Measurements from ENCODE around the gene OPCML. TPM values are rescaled to one million over a fixed set of nuclear protein-coding genes. Genes with fewer than 3 reads are reported as not detected.

OPCML gene
- total RNA-seq, 1 donor from 2014 or later: not detected

DNA sequence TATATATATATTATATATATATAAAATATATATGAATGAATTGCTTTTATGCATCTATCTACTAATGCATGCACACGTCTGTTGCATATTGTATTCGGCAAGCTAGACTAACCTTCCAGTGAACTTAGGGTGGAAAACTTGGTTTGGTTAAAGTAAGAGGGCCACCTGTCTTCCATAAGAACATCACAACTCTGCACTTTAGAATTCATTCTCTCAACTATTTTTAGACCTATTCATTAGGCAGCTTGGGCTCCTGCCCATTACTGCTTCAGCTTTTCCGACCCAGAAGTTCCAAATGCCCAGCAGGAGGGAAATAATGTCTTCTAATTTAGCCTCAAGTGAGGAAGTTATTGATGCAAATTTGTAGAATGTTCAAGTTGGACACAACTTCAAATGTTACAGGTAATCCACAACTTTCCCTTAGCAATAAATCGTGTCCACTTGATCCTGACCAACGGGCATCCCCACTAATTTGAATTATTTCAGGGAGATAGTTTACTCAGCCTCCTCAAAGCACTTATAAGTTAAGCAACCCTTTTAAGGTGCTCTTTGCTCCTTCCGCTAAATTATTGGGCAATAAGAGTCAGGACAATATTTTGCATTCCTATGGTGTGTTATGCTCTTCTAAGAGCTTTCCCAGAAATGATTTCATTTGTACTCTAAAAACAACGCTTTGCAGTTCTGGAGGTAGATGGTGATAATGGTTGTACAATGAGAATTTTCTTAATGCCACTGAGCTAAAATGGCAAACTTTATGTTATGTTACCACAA lies 132.3 kb downstream of the OPCML start:
- Histone ChIP-seq H3K36me3 (no peaks in the 10 kb centered on the region), H3K9me3 (no peaks in the 10 kb centered on the region), H3K4me1 (no peaks in the 10 kb centered on the region), H3K27me3 (no peaks in the 10 kb centered on the region), H3K27ac (no peak overlapping the region), H3K4me3 (no peak overlapping the region)
- no peak for DNase-seq (ENCODE audit: low spot score in 2 of 2)
- TF ChIP-seq, protein P1, sequence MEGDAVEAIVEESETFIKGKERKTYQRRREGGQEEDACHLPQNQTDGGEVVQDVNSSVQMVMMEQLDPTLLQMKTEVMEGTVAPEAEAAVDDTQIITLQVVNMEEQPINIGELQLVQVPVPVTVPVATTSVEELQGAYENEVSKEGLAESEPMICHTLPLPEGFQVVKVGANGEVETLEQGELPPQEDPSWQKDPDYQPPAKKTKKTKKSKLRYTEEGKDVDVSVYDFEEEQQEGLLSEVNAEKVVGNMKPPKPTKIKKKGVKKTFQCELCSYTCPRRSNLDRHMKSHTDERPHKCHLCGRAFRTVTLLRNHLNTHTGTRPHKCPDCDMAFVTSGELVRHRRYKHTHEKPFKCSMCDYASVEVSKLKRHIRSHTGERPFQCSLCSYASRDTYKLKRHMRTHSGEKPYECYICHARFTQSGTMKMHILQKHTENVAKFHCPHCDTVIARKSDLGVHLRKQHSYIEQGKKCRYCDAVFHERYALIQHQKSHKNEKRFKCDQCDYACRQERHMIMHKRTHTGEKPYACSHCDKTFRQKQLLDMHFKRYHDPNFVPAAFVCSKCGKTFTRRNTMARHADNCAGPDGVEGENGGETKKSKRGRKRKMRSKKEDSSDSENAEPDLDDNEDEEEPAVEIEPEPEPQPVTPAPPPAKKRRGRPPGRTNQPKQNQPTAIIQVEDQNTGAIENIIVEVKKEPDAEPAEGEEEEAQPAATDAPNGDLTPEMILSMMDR (IDR thresholded peaks at IDR 0.05): no peak
- intact Hi-C loops (cut with DNase I): no loop called here

DNA sequence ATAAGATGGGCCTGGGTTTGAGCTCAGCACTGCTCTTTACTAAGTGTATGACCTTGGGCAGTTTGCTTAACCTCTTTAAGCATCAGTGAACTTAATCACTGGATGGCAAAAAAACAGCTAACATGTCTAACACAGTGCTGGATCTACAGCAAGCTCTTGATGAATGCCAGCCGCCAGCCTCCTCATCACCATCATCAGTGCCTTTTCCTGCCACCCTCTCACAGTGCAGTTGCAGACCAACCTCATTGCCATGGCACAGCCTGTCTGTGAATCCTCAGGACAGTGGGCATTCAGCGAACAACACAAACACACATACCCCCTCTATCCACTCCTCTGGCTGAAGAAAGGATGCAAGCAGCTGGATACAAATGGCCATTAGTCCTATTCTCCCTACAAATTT lies 133.0 kb downstream of the OPCML start:
- intact Hi-C loops (cut with DNase I): no loop called here
- H3K4me3 ChIP-seq: no peak overlapping the region
- no peaks in the 10 kb centered on the region for H3K36me3 ChIP-seq
- H3K27ac ChIP-seq: no peak overlapping the region
- TF ChIP-seq, protein P1 (IDR thresholded peaks at IDR 0.05): no peak
- no peaks in the 10 kb centered on the region for H3K9me3 ChIP-seq
- H3K27me3 ChIP-seq: no peaks in the 10 kb centered on the region
- no peak for DNase-seq (ENCODE audit: low spot score in 2 of 2)
- H3K4me1 ChIP-seq: no peaks in the 10 kb centered on the region

DNA sequence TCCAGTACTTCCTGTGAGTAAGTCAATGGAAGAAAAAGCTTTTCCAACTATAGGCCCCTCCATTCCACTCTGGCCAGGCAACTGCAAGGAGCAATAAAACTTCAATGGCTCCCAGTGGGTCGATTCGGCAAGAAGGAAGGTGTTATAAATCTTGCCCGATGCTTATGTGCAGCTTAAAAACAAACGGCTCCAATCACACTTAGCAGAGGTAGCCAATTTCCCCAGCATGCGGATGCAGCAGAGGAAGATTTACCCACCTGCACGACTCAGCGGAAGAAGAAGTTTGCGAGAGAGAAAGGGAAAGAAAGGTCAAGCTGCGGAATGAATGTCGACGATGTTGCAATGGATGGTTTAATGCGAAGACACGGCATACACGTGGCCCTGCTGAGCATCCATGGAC lies 141.5 kb downstream of the OPCML start:
- Histone ChIP-seq H3K4me1 (no peaks in the 10 kb centered on the region), H3K27ac (no peak overlapping the region), H3K27me3 (no peaks in the 10 kb centered on the region), H3K9me3 (no peaks in the 10 kb centered on the region), H3K4me3 (no peak overlapping the region), H3K36me3 (no peaks in the 10 kb centered on the region)
- TF ChIP-seq, protein P1 (IDR thresholded peaks at IDR 0.05): no peak
- no peak for DNase-seq (ENCODE audit: low spot score in 2 of 2)
- intact Hi-C loops (cut with DNase I): no loop called here

DNA sequence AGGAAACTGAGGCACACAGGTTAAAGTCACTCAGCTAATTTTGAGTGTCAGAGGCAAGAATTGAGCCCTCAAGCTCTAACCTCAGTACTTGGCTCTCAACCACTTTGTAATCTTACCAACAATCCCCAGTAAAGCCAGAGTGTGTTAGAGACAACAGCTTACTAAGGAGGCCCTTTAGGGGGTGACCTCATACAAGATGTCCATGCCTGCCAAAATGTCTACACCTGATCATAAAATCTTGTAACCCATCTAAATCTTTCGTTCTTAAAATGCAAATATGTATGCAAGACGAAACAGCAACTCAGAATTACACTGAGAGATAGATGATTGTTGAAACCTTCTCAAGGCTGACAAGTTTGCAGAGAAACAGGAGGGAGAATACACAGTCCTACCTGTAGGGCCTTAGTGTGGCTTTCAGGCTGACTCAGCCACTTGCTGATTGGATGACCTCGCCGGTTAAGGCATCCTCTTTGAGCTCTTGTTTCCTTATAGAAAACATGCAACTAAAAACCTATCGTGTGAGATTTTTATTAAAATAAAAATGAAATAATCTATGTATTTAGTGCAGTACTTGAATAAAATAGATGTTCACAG lies 143.2 kb downstream of the OPCML start:
- no peaks in the 10 kb centered on the region for H3K36me3 ChIP-seq
- intact Hi-C loops (cut with DNase I): no loop called here
- H3K9me3 ChIP-seq: no peaks in the 10 kb centered on the region
- no peaks in the 10 kb centered on the region for H3K4me1 ChIP-seq
- TF ChIP-seq, protein P1 (IDR thresholded peaks at IDR 0.05): no peak
- DNase-seq (ENCODE audit: low spot score in 2 of 2): no peak
- no peak overlapping the region for H3K27ac ChIP-seq
- no peak overlapping the region for H3K4me3 ChIP-seq
- H3K27me3 ChIP-seq: no peaks in the 10 kb centered on the region

DNA sequence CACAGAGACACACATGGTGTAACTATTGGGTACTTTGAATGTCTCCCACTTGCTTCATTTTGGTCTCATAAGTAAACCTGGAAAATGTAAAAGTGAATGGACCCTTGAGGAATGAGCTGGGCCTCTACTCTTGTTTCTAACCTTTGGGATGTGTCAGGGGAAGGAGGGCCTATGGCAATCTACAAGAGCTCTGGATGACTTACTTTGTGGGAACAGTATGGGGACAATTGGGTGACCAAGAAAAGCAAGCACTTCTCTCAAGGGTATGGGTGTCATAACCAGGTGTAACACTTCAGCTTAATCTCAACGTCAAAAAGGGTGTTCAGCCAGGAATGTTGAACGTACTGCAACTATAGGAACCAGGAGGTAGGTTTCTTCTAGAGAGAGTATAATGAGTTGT lies 144.0 kb downstream of the OPCML start:
- intact Hi-C loops (cut with DNase I): no loop called here
- Histone ChIP-seq H3K4me1 (no peaks in the 10 kb centered on the region), H3K36me3 (no peaks in the 10 kb centered on the region), H3K4me3 (no peak overlapping the region), H3K9me3 (no peaks in the 10 kb centered on the region), H3K27ac (no peak overlapping the region), H3K27me3 (no peaks in the 10 kb centered on the region)
- TF ChIP-seq, protein P1 (IDR thresholded peaks at IDR 0.05): no peak
- no peak for DNase-seq (ENCODE audit: low spot score in 2 of 2)
